ENCODE measurements around the gene ERGIC1. TPM values are rescaled to one million over a fixed set of nuclear protein-coding genes. Genes with fewer than 3 reads are reported as not detected.
"Not testable (repeated sequence)": the region's sequence is repeated elsewhere in the genome, so short reads cannot be mapped to it uniquely, and the experiment has no call there.

ERGIC1 gene
- total RNA-seq, 3 donors from 2014 or later (not counting 1 experiment from before 2014, with no cell fraction given) = 86.2 to 126 (median 121) TPM

DNA sequence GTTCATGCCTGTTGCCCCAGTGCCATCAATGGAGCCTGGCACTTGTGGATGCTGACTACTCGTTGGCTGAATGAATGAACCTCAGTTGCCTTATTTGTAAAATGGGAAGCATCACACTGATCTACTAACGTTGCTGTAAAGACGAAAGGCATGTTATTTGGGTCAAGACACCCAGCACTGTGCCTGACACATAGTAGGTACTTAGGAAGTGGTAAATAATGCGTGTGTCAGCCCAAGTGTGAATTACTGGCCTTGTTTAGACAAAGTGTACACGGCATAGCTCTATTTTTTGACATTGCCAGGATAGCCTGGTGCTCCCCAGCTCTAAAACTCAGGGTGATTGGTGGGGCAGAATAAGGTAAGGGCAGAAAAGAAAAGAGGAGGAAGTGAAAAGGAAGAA lies 27.4 kb downstream of the ERGIC1 start:
- H3K36me3 ChIP-seq (ENCODE audit: control insufficient read depth, insufficient read depth, low read length) = peaks cover 1% of the 10 kb centered on the region
- Mint-ChIP-seq H3K36me3 (no peaks in the 10 kb centered on the region), H3K9me3 (no peaks in the 10 kb centered on the region), H3K27me3 (ENCODE audit: low read depth in 2 of 2) (no peaks in the 10 kb centered on the region), H3K4me1 (peaks cover 44 to 60% of the 10 kb centered on the region in 2 donors), H3K4me3 (peak overlapping the region; percentile 60), H3K27ac (peak overlapping the region; percentile 69 to 71)
- no peak overlapping the region for H3K4me3 ChIP-seq (ENCODE audit: low read length)
- no peaks in the 10 kb centered on the region for H3K9me3 ChIP-seq (ENCODE audit: control insufficient read depth, insufficient read depth, low read length)
- H3K4me1 ChIP-seq (ENCODE audit: control insufficient read depth, insufficient read depth, low read length) = peaks cover 42% of the 10 kb centered on the region
- DNase-seq (no peak), ATAC-seq (peak in 2 of 3 donors; percentile 40 to 52)
- TF ChIP-seq, protein P1, sequence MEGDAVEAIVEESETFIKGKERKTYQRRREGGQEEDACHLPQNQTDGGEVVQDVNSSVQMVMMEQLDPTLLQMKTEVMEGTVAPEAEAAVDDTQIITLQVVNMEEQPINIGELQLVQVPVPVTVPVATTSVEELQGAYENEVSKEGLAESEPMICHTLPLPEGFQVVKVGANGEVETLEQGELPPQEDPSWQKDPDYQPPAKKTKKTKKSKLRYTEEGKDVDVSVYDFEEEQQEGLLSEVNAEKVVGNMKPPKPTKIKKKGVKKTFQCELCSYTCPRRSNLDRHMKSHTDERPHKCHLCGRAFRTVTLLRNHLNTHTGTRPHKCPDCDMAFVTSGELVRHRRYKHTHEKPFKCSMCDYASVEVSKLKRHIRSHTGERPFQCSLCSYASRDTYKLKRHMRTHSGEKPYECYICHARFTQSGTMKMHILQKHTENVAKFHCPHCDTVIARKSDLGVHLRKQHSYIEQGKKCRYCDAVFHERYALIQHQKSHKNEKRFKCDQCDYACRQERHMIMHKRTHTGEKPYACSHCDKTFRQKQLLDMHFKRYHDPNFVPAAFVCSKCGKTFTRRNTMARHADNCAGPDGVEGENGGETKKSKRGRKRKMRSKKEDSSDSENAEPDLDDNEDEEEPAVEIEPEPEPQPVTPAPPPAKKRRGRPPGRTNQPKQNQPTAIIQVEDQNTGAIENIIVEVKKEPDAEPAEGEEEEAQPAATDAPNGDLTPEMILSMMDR (IDR thresholded peaks at IDR 0.05) = no peak
- no peaks in the 10 kb centered on the region for H3K27me3 ChIP-seq (ENCODE audit: control insufficient read depth, insufficient read depth, low read length)
- no peak overlapping the region for H3K27ac ChIP-seq (ENCODE audit: low read length)
- intact Hi-C loops (cut with micrococcal nuclease) = loop anchor here (5.0 kb wide), 1 partner anchor 46 kb away; no protein-coding TSS in a partner anchor
- 56% methylated on average over 5 of the region's 5 CpGs for WGBS (ENCODE audit: insufficient coverage)

DNA sequence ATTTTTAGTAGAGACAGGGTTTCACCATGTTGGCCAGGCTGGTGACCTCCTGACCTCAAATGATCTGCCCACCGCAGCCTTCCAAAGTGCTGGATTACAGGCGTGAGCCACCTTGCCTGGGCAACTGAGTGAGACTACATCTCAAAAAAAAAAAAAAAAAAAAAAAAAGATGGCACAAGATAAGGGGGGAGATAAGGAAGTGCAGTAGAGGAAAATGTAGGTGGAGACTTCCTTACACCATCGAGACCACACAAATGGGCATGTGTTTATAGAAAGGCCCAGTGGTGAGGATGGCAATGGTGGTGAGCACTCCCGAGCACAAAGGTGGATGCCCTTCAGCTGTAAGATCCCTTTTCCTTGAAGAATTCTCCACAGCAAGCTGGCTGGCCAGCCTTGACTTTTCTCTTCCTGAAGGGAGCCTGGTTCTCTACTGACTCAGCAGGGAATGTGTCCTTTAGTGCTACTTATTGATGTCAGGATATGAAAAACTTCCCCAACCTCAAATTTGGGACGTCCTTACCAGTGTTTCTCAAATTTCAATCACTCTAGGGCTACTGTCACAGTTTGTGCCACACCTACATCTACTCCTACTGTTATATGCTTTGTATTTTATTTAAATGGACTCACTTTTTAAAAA lies 28.2 kb downstream of the ERGIC1 start:
- WGBS (ENCODE audit: insufficient coverage) = 56% methylated on average over 4 of the region's 5 CpGs
- Histone ChIP-seq H3K27me3 (ENCODE audit: control insufficient read depth, insufficient read depth, low read length) (no peaks in the 10 kb centered on the region), H3K36me3 (ENCODE audit: control insufficient read depth, insufficient read depth, low read length) (peaks cover 1% of the 10 kb centered on the region), H3K4me3 (ENCODE audit: low read length) (no peak overlapping the region), H3K4me1 (ENCODE audit: control insufficient read depth, insufficient read depth, low read length) (peaks cover 42% of the 10 kb centered on the region), H3K9me3 (ENCODE audit: control insufficient read depth, insufficient read depth, low read length) (no peaks in the 10 kb centered on the region), H3K27ac (ENCODE audit: low read length) (no peak overlapping the region)
- Mint-ChIP-seq H3K4me3 (peak overlapping the region; percentile 56), H3K27ac (peak overlapping the region; percentile 67 to 71), H3K9me3 (no peaks in the 10 kb centered on the region), H3K27me3 (ENCODE audit: low read depth in 2 of 2) (no peaks in the 10 kb centered on the region), H3K36me3 (no peaks in the 10 kb centered on the region), H3K4me1 (peaks cover 39 to 59% of the 10 kb centered on the region in 2 donors)
- DNase-seq (no peak), ATAC-seq (no peak)
- intact Hi-C loops (cut with micrococcal nuclease) = loop anchor here (5.0 kb wide), 1 partner anchor 45 kb away; no protein-coding TSS in a partner anchor
- TF ChIP-seq, protein P1 (IDR thresholded peaks at IDR 0.05) = no peak

DNA sequence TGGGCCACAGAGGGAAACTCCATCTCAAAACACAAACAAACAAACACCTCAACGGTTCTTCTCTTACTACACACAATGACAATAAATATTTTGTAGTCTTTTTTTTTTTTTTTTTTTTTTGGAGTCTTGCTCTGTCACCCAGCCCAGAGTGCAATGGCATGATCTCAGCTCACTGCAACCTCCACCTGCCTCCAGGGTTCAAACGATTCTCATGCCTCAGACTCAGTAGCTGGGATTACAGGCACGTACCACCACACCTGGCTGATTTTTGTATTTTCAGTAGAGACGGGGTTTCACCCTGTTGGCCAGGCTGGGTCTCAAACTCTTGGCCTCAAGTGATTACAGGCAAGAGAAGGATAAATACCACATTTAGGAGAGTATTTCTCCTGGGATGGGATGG lies 30.1 kb downstream of the ERGIC1 start:
- H3K9me3 ChIP-seq (ENCODE audit: control insufficient read depth, insufficient read depth, low read length); H3K36me3 Mint-ChIP-seq; H3K27ac ChIP-seq (ENCODE audit: low read length); H3K27me3 ChIP-seq (ENCODE audit: control insufficient read depth, insufficient read depth, low read length); H3K36me3 ChIP-seq (ENCODE audit: control insufficient read depth, insufficient read depth, low read length); DNase-seq; H3K4me3 Mint-ChIP-seq; H3K27me3 Mint-ChIP-seq (ENCODE audit: low read depth in 2 of 2); ATAC-seq; H3K9me3 Mint-ChIP-seq; H3K4me3 ChIP-seq (ENCODE audit: low read length): not testable (repeated sequence)
- Mint-ChIP-seq H3K27ac (peak overlapping the region in 1 of 2 donors; percentile 71), H3K4me1 (peaks cover 48 to 67% of the 10 kb centered on the region in 2 donors)
- intact Hi-C loops (cut with micrococcal nuclease) = loop anchor here (5.0 kb wide), 1 partner anchor 43 kb away; no protein-coding TSS in a partner anchor
- 91% methylated on average over 3 of the region's 4 CpGs for WGBS (ENCODE audit: insufficient coverage)
- H3K4me1 ChIP-seq (ENCODE audit: control insufficient read depth, insufficient read depth, low read length) = peaks cover 39% of the 10 kb centered on the region

DNA sequence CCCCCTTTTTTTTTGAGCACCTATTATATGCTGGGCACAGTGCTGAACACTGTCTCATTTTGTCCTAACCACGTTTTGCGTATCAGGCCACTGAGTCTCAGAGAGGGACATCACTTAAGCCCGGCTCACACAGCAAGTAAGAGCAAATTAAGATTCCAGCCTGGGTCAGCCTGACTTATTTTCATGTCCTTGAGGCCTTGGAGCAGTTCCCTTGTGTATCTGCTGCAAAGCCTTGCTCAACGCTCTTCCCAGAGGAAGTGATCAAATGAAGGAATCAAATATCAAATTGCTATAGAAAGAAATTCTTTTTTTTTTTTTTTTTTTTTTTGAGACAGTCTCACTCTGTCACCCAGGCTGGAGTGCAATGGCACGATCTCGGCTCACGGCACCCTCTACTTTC lies 30.7 kb downstream of the ERGIC1 start:
- Mint-ChIP-seq H3K27me3 (ENCODE audit: low read depth in 2 of 2) (no peaks in the 10 kb centered on the region), H3K4me3 (no peak overlapping the region), H3K36me3 (no peaks in the 10 kb centered on the region), H3K9me3 (no peaks in the 10 kb centered on the region), H3K27ac (no peak overlapping the region), H3K4me1 (peaks cover 47 to 64% of the 10 kb centered on the region in 2 donors)
- WGBS (ENCODE audit: insufficient coverage) = 95% methylated on average over 7 of the region's 7 CpGs
- Histone ChIP-seq H3K4me1 (ENCODE audit: control insufficient read depth, insufficient read depth, low read length) (peaks cover 36% of the 10 kb centered on the region), H3K4me3 (ENCODE audit: low read length) (no peak overlapping the region), H3K36me3 (ENCODE audit: control insufficient read depth, insufficient read depth, low read length) (no peaks in the 10 kb centered on the region), H3K27ac (ENCODE audit: low read length) (no peak overlapping the region), H3K9me3 (ENCODE audit: control insufficient read depth, insufficient read depth, low read length) (no peaks in the 10 kb centered on the region), H3K27me3 (ENCODE audit: control insufficient read depth, insufficient read depth, low read length) (no peaks in the 10 kb centered on the region)
- DNase-seq (no peak), ATAC-seq (no peak)
- intact Hi-C loops (cut with micrococcal nuclease) = loop anchor here (5.0 kb wide), 1 partner anchor 43 kb away; no protein-coding TSS in a partner anchor
- TF ChIP-seq, protein P1 (IDR thresholded peaks at IDR 0.05) = no peak

Measured in natural killer cell (primary cell).